WTC11 (cell line): ENCODE measurements around the gene JAKMIP3. TPM values are rescaled to one million over a fixed set of nuclear protein-coding genes. Genes with fewer than 3 reads are reported as not detected.

Source experiments
- ATAC-seq: fragments of 200-7000 bp; cut with Tn5 transposase; 2 replicates; pipeline ENCODE4 v1.10.0; 2021; ENCODE audit warnings: mild to moderate bottlenecking, moderate library complexity
- CTCF ChIA-PET: fragments of 300-600 bp; sonication (Branson Sonifier 250); formaldehyde crosslinking; loops from one replicate; lab custom pipeline; 2021; ENCODE audit warnings: antibody characterized with exemption; lab: Charles Lee
- POLR2A ChIA-PET: fragments of 350-600 bp; sonication (Branson Sonifier 250); formaldehyde crosslinking; loops from one replicate; lab custom pipeline; 2021; ENCODE audit warnings: antibody characterized with exemption; lab: Charles Lee
- DNase-seq: peaks from one replicate; pipeline ENCODE4 v3.0.0; 2021; ENCODE audit warnings: low spot score
- H3K27ac Mint-ChIP-seq: 2 replicates; pipeline ENCODE4 v1.8.0; 2021; ENCODE audit warnings: mixed read lengths
- H3K27me3 Mint-ChIP-seq: 2 replicates; pipeline ENCODE4 v1.8.0; 2021; ENCODE audit warnings: low read depth, mild to moderate bottlenecking, moderate library complexity, mixed read lengths
- H3K36me3 Mint-ChIP-seq: 2 replicates; pipeline ENCODE4 v1.8.0; 2021; ENCODE audit warnings: mixed read lengths
- H3K4me1 Mint-ChIP-seq: 2 replicates; pipeline ENCODE4 v1.8.0; 2022; ENCODE audit warnings: mixed read lengths
- H3K4me3 Mint-ChIP-seq: 2 replicates; pipeline ENCODE4 v1.8.0; 2021; ENCODE audit warnings: mild to moderate bottlenecking, moderate library complexity, mixed read lengths
- H3K9me3 Mint-ChIP-seq: 2 replicates; pipeline ENCODE4 v1.8.0; 2021; ENCODE audit warnings: mixed read lengths
- CTCF ChIP-seq: fragments of 200-600 bp; IDR thresholded peaks from 2 replicates; pipeline ENCODE4 v1.8.0; 2022; ENCODE audit warnings: antibody characterized with exemption
- MLX ChIP-seq: sonication (generic); formaldehyde crosslinking; IDR thresholded peaks from 2 replicates; pipeline ENCODE4 v1.8.1; 2023; ENCODE audit warnings: mild to moderate bottlenecking, missing genetic modification reagents, moderate library complexity
- MXD4 ChIP-seq: fragments of 250-450 bp; sonication (Bioruptor Pico); IDR thresholded peaks from 2 replicates; pipeline ENCODE4 v1.8.0; 2021; ENCODE audit warnings: mild to moderate bottlenecking, moderate library complexity, borderline replicate concordance
- PRDM15 ChIP-seq: sonication (generic); formaldehyde crosslinking; IDR thresholded peaks from 2 replicates; pipeline ENCODE4 v1.8.0; 2022; ENCODE audit warnings: missing genetic modification reagents
- PRRX2 ChIP-seq: fragments of 250-450 bp; sonication (Bioruptor Pico); IDR thresholded peaks from 2 replicates; pipeline ENCODE4 v1.8.0; 2021; ENCODE audit warnings: mild to moderate bottlenecking
- SOX15 ChIP-seq: fragments of 250-450 bp; sonication (Bioruptor Pico); IDR thresholded peaks from 2 replicates; pipeline ENCODE4 v1.9.0; 2021; ENCODE audit warnings: mild to moderate bottlenecking
- TCF7 ChIP-seq: sonication (generic); formaldehyde crosslinking; IDR thresholded peaks from 2 replicates; pipeline ENCODE4 v1.8.0; 2022; ENCODE audit warnings: mild to moderate bottlenecking, low read depth, missing genetic modification reagents, moderate library complexity
- TP53 ChIP-seq: sonication (generic); formaldehyde crosslinking; IDR thresholded peaks from 2 replicates; pipeline ENCODE4 v1.8.1; 2023; ENCODE audit warnings: mild to moderate bottlenecking, missing genetic modification reagents
- ZMAT4 ChIP-seq: fragments of 250-450 bp; sonication (Bioruptor Pico); IDR thresholded peaks from 2 replicates; pipeline ENCODE4 v1.9.0; 2021; ENCODE audit warnings: mild to moderate bottlenecking
- total RNA-seq: library from RNA; stranded (reverse); gene quantifications from 3 replicates; pipeline ENCODE4 v1.2.3, GENCODE V29; 2021
- TF ChIP-seq, protein P1 (sequence below): sonication (generic); formaldehyde crosslinking; IDR thresholded peaks from 2 replicates; pipeline ENCODE4 v1.8.1; 2023; ENCODE audit warnings: mild to moderate bottlenecking, missing genetic modification reagents, moderate library complexity
- TF ChIP-seq, protein P2 (sequence below): sonication (generic); formaldehyde crosslinking; IDR thresholded peaks from 2 replicates; pipeline ENCODE4 v1.8.0; 2022; ENCODE audit warnings: mild to moderate bottlenecking, missing genetic modification reagents
- TF ChIP-seq, protein P3 (sequence below): sonication (generic); formaldehyde crosslinking; IDR thresholded peaks from 2 replicates; pipeline ENCODE4 v1.8.0; 2023; ENCODE audit warnings: mild to moderate bottlenecking, missing genetic modification reagents

JAKMIP3 gene
- total RNA-seq, 1 experiment from 2014 or later, result 1.7 TPM

- POLR2A ChIA-PET, result interaction anchor here (0.8 kb wide), 1 partner anchor 49 kb away, joined by 4 read pairs; no protein-coding TSS in a partner anchor
- no peak for TF ChIP-seq SOX15 (CRISPR knock-in tag)
- no peak for TF ChIP-seq PRDM15
- no peak for TF ChIP-seq ZMAT4 (CRISPR knock-in tag)
- no peak for TF ChIP-seq PRRX2
- TF ChIP-seq TCF7 (CRISPR knock-in tag), result no peak
- TF ChIP-seq MLX (CRISPR knock-in tag), result no peak
- TF ChIP-seq TP53 (CRISPR knock-in tag), result no peak
- TF ChIP-seq MXD4 (CRISPR knock-in tag), result no peak
- TF ChIP-seq, protein P1, sequence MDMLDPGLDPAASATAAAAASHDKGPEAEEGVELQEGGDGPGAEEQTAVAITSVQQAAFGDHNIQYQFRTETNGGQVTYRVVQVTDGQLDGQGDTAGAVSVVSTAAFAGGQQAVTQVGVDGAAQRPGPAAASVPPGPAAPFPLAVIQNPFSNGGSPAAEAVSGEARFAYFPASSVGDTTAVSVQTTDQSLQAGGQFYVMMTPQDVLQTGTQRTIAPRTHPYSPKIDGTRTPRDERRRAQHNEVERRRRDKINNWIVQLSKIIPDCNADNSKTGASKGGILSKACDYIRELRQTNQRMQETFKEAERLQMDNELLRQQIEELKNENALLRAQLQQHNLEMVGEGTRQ (CRISPR knock-in tag), result no peak
- TF ChIP-seq, all 79 proteins: peak for 0
Observed at GRCh38 chr10:132022241-132022640, 43.5 kb upstream of the JAKMIP3 start.

DNA sequence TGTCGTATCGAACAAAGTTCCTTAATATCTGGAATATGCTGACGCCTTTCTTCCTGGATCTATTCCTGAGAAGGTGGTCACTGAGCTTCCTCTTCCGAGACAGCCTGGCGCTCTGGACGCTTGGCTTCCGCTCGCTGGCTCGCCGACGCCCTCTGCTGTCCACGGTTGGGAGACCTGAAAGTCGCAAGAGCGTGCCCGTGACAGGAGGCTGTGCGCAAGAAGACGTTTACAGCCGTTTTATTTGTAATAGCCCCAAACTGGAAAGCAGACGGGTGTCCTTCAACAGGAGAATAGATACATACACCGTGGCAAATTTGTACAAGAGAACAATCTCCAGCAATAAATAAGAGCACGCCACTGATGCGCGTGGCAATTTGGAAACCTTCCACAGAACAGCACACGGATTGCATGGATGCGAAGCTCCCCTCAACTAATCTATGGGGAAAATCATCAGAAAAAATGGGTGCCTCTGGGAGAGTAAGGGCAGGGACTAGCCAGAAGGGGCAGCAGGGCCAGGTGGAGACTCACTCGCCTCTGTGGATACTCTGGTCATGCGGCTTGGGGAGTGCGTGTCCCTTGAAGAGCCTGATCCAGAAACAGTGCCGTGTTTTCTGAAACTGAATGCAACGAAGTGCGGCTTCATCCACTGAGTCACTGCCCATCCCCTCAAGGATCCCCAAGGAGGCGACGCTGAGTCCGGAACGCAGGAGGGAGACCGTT, 42.5 kb upstream of the JAKMIP3 start:
- 0 out of 2 replicates have a peak overlapping the region, but pooled peaks have one; percentile 0 for H3K4me3 Mint-ChIP-seq
- TF ChIP-seq CTCF, result peak; percentile 76
- TF ChIP-seq, protein P2, sequence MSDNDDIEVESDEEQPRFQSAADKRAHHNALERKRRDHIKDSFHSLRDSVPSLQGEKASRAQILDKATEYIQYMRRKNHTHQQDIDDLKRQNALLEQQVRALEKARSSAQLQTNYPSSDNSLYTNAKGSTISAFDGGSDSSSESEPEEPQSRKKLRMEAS, result 0 out of 2 replicates have a peak, but pooled peaks have one; percentile 3
- TF ChIP-seq, protein P3, sequence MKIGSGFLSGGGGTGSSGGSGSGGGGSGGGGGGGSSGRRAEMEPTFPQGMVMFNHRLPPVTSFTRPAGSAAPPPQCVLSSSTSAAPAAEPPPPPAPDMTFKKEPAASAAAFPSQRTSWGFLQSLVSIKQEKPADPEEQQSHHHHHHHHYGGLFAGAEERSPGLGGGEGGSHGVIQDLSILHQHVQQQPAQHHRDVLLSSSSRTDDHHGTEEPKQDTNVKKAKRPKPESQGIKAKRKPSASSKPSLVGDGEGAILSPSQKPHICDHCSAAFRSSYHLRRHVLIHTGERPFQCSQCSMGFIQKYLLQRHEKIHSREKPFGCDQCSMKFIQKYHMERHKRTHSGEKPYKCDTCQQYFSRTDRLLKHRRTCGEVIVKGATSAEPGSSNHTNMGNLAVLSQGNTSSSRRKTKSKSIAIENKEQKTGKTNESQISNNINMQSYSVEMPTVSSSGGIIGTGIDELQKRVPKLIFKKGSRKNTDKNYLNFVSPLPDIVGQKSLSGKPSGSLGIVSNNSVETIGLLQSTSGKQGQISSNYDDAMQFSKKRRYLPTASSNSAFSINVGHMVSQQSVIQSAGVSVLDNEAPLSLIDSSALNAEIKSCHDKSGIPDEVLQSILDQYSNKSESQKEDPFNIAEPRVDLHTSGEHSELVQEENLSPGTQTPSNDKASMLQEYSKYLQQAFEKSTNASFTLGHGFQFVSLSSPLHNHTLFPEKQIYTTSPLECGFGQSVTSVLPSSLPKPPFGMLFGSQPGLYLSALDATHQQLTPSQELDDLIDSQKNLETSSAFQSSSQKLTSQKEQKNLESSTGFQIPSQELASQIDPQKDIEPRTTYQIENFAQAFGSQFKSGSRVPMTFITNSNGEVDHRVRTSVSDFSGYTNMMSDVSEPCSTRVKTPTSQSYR (CRISPR knock-in tag), result no peak
- POLR2A ChIA-PET, result interaction anchor here (0.7 to 0.8 kb wide), 2 partner anchors 50 to 124 kb away, joined by 3 to 4 read pairs; no protein-coding TSS in a partner anchor
- H3K27me3 Mint-ChIP-seq, result peaks cover 22% of the 10 kb centered on the region
- peaks cover 6% of the 10 kb centered on the region for H3K9me3 Mint-ChIP-seq
- H3K36me3 Mint-ChIP-seq, result no peaks in the 10 kb centered on the region
- DNase-seq, result peak; percentile 88
- peak; percentile 93 for ATAC-seq
- H3K27ac Mint-ChIP-seq, result no peak overlapping the region
- peaks cover 8% of the 10 kb centered on the region for H3K4me1 Mint-ChIP-seq
- CTCF ChIA-PET, result interaction anchor here (0.6 to 3.9 kb wide), 54 partner anchors 9 to 366 kb away, joined by 3 to 112 read pairs (median 6); partner anchors contain the start of genes BNIP3, JAKMIP3 and PPP2R2D

More at GRCh38 chr10:132022241-132022640, 43.5 kb upstream of the JAKMIP3 start:
- no peak overlapping the region for H3K27ac Mint-ChIP-seq
- H3K4me3 Mint-ChIP-seq, result no peak overlapping the region
- ATAC-seq (no peak), DNase-seq (no peak)
- no peaks in the 10 kb centered on the region for H3K9me3 Mint-ChIP-seq
- peaks cover 22% of the 10 kb centered on the region for H3K27me3 Mint-ChIP-seq
- no peaks in the 10 kb centered on the region for H3K36me3 Mint-ChIP-seq
- H3K4me1 Mint-ChIP-seq, result peaks cover 8% of the 10 kb centered on the region
- CTCF ChIA-PET, result interaction anchor here (0.8 to 3.9 kb wide), 18 partner anchors 14 to 367 kb away, joined by 3 to 112 read pairs (median 13); partner anchors contain the start of genes BNIP3 and JAKMIP3
